ENCODE results near the gene GANC.

DNA sequence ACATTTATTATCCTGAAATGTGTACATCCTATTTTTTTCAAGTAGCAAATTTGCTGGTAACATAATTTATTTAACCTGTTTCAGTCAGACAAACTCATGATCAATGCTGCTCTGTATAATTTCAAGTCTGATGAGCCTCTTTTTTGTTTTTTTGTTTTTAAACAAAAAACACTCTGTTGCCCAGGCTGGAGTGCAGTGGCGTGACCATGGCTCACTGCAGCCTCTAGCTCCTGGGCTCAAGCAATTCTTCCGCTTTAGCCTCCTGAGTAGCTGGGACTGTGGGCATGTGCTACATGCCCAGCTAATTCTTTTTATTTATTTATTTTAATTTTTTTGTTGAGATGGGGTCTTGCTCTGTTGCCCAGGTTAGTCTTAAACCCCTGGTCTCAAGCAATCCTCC, 46.2 kb downstream of the GANC start:
- TF ChIP-seq POLR2A (IDR thresholded peaks at IDR 0.05; ENCODE audit: low read length) (no peak), GATA1 (IDR thresholded peaks at IDR 0.05; ENCODE audit: low read depth, low read length) (no peak)
